ENCODE data around the gene AGTR1.

- TF ChIP-seq POLR2A (IDR thresholded peaks at IDR 0.05) (no peak), CTCF (IDR thresholded peaks at IDR 0.05) (no peak)
Observed at GRCh38 chr3:148755570-148755969, 57.9 kb downstream of the AGTR1 start.

Measured in right lobe of liver (tissue), 4 donors.